ENCODE data around the gene NDUFS3.

NDUFS3 gene

GRCh38 chr11:47589977-47590861 is 11.3 kb downstream of the NDUFS3 start:
- DNase-seq (ENCODE audit: low read depth), result no peak

- DNase-seq (ENCODE audit: low read depth), result no peak
Measured at GRCh38 chr11:47591764-47592163, 12.9 kb downstream of the NDUFS3 start.

- DNase-seq (ENCODE audit: low read depth), result no peak
Measured at GRCh38 chr11:47592251-47592650, 13.4 kb downstream of the NDUFS3 start.

- no peak for DNase-seq (ENCODE audit: low read depth)
Measured at GRCh38 chr11:47592970-47593369, 14.1 kb downstream of the NDUFS3 start.

GRCh38 chr11:47593492-47593933 is 14.6 kb downstream of the NDUFS3 start:
- no peak for DNase-seq (ENCODE audit: low read depth)

- DNase-seq (ENCODE audit: low read depth), result no peak
Measured at GRCh38 chr11:47593934-47594855, 15.3 kb downstream of the NDUFS3 start, which contains the start of gene C1QTNF4. Gene C1QTNF4, minus strand, starts transcription at chr11:47594411. Its CDS starts 3,601 bp downstream, at chr11:47590810.

GRCh38 chr11:47595029-47595428 is 16.2 kb downstream of the NDUFS3 start:
- DNase-seq (ENCODE audit: low read depth), result no peak

GRCh38 chr11:47595967-47596366 is 17.1 kb downstream of the NDUFS3 start:
- no peak for DNase-seq (ENCODE audit: low read depth)

- DNase-seq (ENCODE audit: low read depth), result no peak
Measured at GRCh38 chr11:47599902-47600301, 21.0 kb downstream of the NDUFS3 start.

GRCh38 chr11:47603295-47603694 is 24.4 kb downstream of the NDUFS3 start:
- no peak for DNase-seq (ENCODE audit: low read depth)

- DNase-seq (ENCODE audit: low read depth), result no peak
Measured at GRCh38 chr11:47605921-47606320, 27.0 kb downstream of the NDUFS3 start.

GRCh38 chr11:47606731-47607130 is 27.9 kb downstream of the NDUFS3 start:
- no peak for DNase-seq (ENCODE audit: low read depth)

GRCh38 chr11:47607380-47607779 is 28.5 kb downstream of the NDUFS3 start:
- peak; percentile 92 for DNase-seq (ENCODE audit: low read depth)

GRCh38 chr11:47609675-47610074 is 30.8 kb downstream of the NDUFS3 start:
- no peak for DNase-seq (ENCODE audit: low read depth)

- peak; percentile 19 for DNase-seq (ENCODE audit: low read depth)
Measured at GRCh38 chr11:47611348-47611794, 32.5 kb downstream of the NDUFS3 start.

- no peak for DNase-seq (ENCODE audit: low read depth)
Measured at GRCh38 chr11:47615249-47615648, 36.4 kb downstream of the NDUFS3 start.

GRCh38 chr11:47616726-47617416 is 38.0 kb downstream of the NDUFS3 start:
- peak; percentile 80 for DNase-seq (ENCODE audit: low read depth)

GRCh38 chr11:47617417-47617809 is 38.5 kb downstream of the NDUFS3 start:
- peak; percentile 56 for DNase-seq (ENCODE audit: low read depth)

- DNase-seq (ENCODE audit: low read depth), result no peak
Measured at GRCh38 chr11:47620836-47621378, 42.0 kb downstream of the NDUFS3 start.

- no peak for DNase-seq (ENCODE audit: low read depth)
Measured at GRCh38 chr11:47626234-47626633, 47.4 kb downstream of the NDUFS3 start.

GRCh38 chr11:47628026-47628425 is 49.2 kb downstream of the NDUFS3 start:
- DNase-seq (ENCODE audit: low read depth), result no peak

- no peak for DNase-seq (ENCODE audit: low read depth)
Measured at GRCh38 chr11:47631473-47631872, 52.6 kb downstream of the NDUFS3 start.
